ENCODE measurements around the gene PNCK.

DNA sequence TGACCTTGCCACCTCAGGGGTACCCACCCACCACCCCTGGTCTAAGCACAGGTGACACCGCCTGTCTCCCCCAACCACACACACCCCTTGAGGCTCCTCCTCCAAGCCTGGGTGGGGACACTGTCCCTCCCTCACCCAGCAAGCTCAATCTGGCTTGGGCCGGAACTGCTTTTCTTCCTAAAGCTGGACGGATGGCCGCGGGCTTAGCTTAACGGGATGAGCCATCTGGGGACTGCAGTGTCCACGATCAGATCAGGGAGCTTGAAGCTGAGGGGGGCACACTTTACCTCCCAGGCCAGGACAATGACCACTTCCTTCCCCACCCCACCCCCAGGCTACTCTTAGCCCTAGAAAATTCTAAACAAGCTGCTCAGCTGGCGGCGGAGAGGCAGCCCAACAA lies 13.1 kb upstream of the PNCK start:
- no peak for TF ChIP-seq POLR2A (IDR thresholded peaks at IDR 0.05; ENCODE audit: low read depth, low read length)
- TF ChIP-seq TAF1 (IDR thresholded peaks at IDR 0.05; ENCODE audit: low read depth, low read length), result no peak
- TF ChIP-seq POU2F2 (IDR thresholded peaks at IDR 0.05; ENCODE audit: low read depth, low read length), result no peak
- no peak for TF ChIP-seq POLR2AphosphoS5 (IDR thresholded peaks at IDR 0.05; ENCODE audit: low read depth, low read length)
